Esophagus muscularis mucosa (tissue), 4 donors: Measurements from ENCODE around the gene CROCC2. TPM values are rescaled to one million over a fixed set of nuclear protein-coding genes. Genes with fewer than 3 reads are reported as not detected.
A peak's percentile ranks its signal among the peaks of the same experiment; 100 is the strongest.

Experiments used
- DNase-seq: peaks from one replicate; pipeline ENCODE4 v3.0.0-alpha.2; 2017; ENCODE audit errors: extremely low spot score
- H3K27ac ChIP-seq, 4 donors: fragments of 200-600 bp; sonication (generic); replicated peaks in 1 of 4; 1 replicate in 3 of 4; 2 replicates in 1 of 4; pipeline ENCODE4 v1.5.1; 2016 to 2019; ENCODE audit warnings: mild to moderate bottlenecking in 1 of 4
- H3K27me3 ChIP-seq, 4 donors: fragments of 200-600 bp; sonication (generic); one replicate each; pipeline versions ENCODE4 v1.5.1 to v1.6.0; 2016 to 2019
- H3K36me3 ChIP-seq, 4 donors: fragments of 200-600 bp; sonication (generic); one replicate each; pipeline ENCODE4 v1.5.1; 2016 to 2019
- H3K4me1 ChIP-seq, 4 donors: fragments of 200-600 bp; sonication (generic); one replicate each; pipeline ENCODE4 v1.5.1; 2016 to 2019
- H3K4me3 ChIP-seq, 4 donors: fragments of 200-600 bp; sonication (generic); 1 replicate in 2 of 4; 2 replicates in 2 of 4; pipeline ENCODE4 v1.5.1; 2016 to 2019; ENCODE audit warnings: mild to moderate bottlenecking in 4 of 4, moderate library complexity in 1 of 4
- H3K9me3 ChIP-seq, 4 donors: fragments of 200-600 bp; sonication (generic); 1 replicate in 3 of 4; 2 replicates in 1 of 4; pipeline ENCODE4 v1.5.1; 2016 to 2019
- CTCF ChIP-seq, 3 experiments: fragments of 200-600 bp in 2 of 3; fragments of 450-650 bp in 1 of 3; sonication (generic) in 2 of 3; IDR thresholded peaks; one replicate each; pipeline ENCODE4 v1.5.1; 2017 to 2019; ENCODE audit warnings: antibody characterized with exemption in 3 of 3, mild to moderate bottlenecking in 2 of 3, moderate library complexity in 1 of 3
- EP300 ChIP-seq: sonication (generic); formaldehyde crosslinking; IDR thresholded peaks from one replicate; pipeline ENCODE4 v1.6.1; 2017; ENCODE audit warnings: antibody characterized with exemption
- POLR2A ChIP-seq: fragments of 450-650 bp; IDR thresholded peaks from one replicate; pipeline ENCODE4 v1.6.1; 2017; ENCODE audit warnings: antibody characterized with exemption, moderate library complexity, mild to moderate bottlenecking, low read depth
- POLR2AphosphoS5 ChIP-seq, 2 donors: sonication (generic); formaldehyde crosslinking; IDR thresholded peaks; one replicate each; pipeline ENCODE4 v1.6.1; 2017; ENCODE audit warnings: antibody characterized with exemption in 2 of 2
- WGBS: methylation state at CpG from one replicate; pipeline ENCODE4 v1.1.5; 2018; 5-methylcytosine and 5-hydroxymethylcytosine counted together
- intact Hi-C: fragments of 100-400 bp; cut with DNase I; formaldehyde crosslinking; loops from one replicate; pipeline ENCODE4 v1.15.1; 2023
- total RNA-seq, 4 donors: library from RNA; depleted of rRNA; stranded (reverse); fragments of >200 nt; gene quantifications; one replicate each; pipeline versions ENCODE4 v1.1.0 to v1.2.1, GENCODE V29; 2016

The CROCC2 gene
- total RNA-seq, 4 donors from 2014 or later, result not detected

- Histone ChIP-seq H3K36me3 (peaks cover 0 to 35% (median 9%) of the 10 kb centered on the region in 4 donors), H3K9me3 (peaks cover 0 to 29% (median 27%) of the 10 kb centered on the region in 4 donors), H3K4me1 (peaks cover 5 to 16% (median 12%) of the 10 kb centered on the region in 4 donors), H3K27ac (no peak overlapping the region), H3K4me3 (no peak overlapping the region), H3K27me3 (no peaks in the 10 kb centered on the region)
- intact Hi-C loops, result no loop called here
- TF ChIP-seq EP300 (no peak), POLR2A (no peak), POLR2AphosphoS5 (IDR thresholded peaks at IDR 0.05) (no peak), CTCF (IDR thresholded peaks at IDR 0.05) (no peak)
- WGBS, result 100% methylated on average over 2 of the region's 2 CpGs
- DNase-seq, result peak; percentile 66
Measured at GRCh38 chr2:241003369-241003768, 97.2 kb downstream of the CROCC2 start.

DNA sequence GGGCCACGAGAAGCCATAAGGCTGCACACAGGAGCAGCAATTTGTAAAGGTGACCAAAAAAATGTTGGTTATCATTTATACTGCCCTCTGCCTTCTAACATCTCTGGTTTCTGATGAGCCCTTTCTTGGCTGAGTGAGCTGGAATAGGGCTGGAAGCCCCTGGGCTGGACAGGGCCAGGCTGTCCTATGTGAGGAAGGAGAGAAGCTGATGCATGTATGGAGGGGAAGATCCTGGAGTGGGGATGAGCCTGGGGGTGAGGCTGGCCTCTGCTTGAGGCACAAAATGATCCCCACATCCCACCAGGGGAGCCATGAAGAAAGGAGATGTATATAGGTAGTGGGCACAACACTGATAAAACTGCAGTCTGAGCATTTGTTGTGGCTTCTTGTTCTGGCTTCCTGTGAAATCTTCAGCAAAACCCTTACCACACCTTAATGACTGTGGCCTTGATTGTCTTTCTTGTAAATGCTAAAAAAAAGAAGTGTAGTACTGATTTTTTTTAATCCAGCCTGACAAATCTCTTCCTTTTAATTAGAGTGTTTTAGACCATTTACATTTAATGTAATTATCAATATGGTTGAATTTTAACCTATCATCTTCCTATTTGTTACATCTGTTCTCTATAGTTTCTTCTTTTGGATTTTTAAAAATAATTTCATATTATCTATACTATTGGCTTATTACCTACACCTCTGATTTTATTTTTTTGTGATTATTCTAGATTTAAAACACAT, 97.9 kb downstream of the CROCC2 start:
- DNase-seq, result no peak
- H3K36me3 ChIP-seq, result peaks cover 0 to 35% (median 9%) of the 10 kb centered on the region in 4 donors
- no peaks in the 10 kb centered on the region for H3K27me3 ChIP-seq
- WGBS, result 100% methylated on average over 1 of the region's 1 CpG
- intact Hi-C loops, result no loop called here
- H3K9me3 ChIP-seq, result peaks cover 0 to 29% (median 27%) of the 10 kb centered on the region in 4 donors
- no peak overlapping the region for H3K27ac ChIP-seq
- peaks cover 5 to 15% (median 13%) of the 10 kb centered on the region in 4 donors for H3K4me1 ChIP-seq
- no peak for TF ChIP-seq POLR2AphosphoS5 (IDR thresholded peaks at IDR 0.05)
- TF ChIP-seq CTCF (IDR thresholded peaks at IDR 0.05), result no peak
- no peak for TF ChIP-seq EP300
- no peak for TF ChIP-seq POLR2A
- H3K4me3 ChIP-seq, result no peak overlapping the region

DNA sequence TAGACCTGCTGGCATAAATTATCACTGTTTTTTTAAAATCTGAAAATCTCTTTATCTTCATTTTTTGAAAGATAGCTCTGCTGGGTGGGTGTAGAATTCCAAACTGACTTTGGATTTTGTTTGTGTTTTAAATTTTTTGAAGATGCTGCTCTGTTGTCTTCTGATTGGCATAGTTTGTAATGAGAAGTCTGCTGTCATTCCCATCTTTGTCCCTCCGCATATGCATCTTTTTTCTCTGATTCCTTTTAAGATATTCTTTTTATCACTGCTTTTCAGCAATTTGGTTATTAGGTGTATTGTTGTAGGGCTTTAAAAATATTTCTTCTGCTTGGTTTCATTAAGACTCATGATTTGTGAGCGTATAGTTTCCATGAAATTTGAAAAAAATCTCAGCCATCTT, 99.4 kb downstream of the CROCC2 start:
- Histone ChIP-seq H3K4me3 (no peak overlapping the region), H3K36me3 (peaks cover 0 to 35% (median 9%) of the 10 kb centered on the region in 4 donors), H3K4me1 (peaks cover 13 to 18% (median 17%) of the 10 kb centered on the region in 4 donors), H3K9me3 (peaks cover 0 to 29% (median 27%) of the 10 kb centered on the region in 4 donors), H3K27ac (no peak overlapping the region), H3K27me3 (no peaks in the 10 kb centered on the region)
- WGBS, result 96% methylated on average over 2 of the region's 2 CpGs
- TF ChIP-seq POLR2AphosphoS5 (IDR thresholded peaks at IDR 0.05) (no peak), EP300 (no peak), POLR2A (no peak), CTCF (IDR thresholded peaks at IDR 0.05) (no peak)
- intact Hi-C loops, result no loop called here
- no peak for DNase-seq

- no peak overlapping the region for H3K27ac ChIP-seq
- peaks cover 14 to 25% (median 19%) of the 10 kb centered on the region in 4 donors for H3K4me1 ChIP-seq
- TF ChIP-seq POLR2AphosphoS5 (IDR thresholded peaks at IDR 0.05) (no peak), EP300 (no peak), CTCF (IDR thresholded peaks at IDR 0.05) (no peak), POLR2A (no peak)
- DNase-seq, result no peak
- peaks cover 0 to 29% (median 8%) of the 10 kb centered on the region in 4 donors for H3K36me3 ChIP-seq
- 84% methylated on average over 3 of the region's 3 CpGs for WGBS
- H3K27me3 ChIP-seq, result no peaks in the 10 kb centered on the region
- peaks cover 0 to 29% (median 27%) of the 10 kb centered on the region in 4 donors for H3K9me3 ChIP-seq
- intact Hi-C loops, result no loop called here
- no peak overlapping the region for H3K4me3 ChIP-seq
Measured at GRCh38 chr2:241006412-241006811, 100.3 kb downstream of the CROCC2 start.
